Stimulated activated CD4-positive, alpha-beta T cell treated with anti-CD3 and anti-CD28 coated beads, Interleukin-4, amount 100 ng/mL, for 1 hour (primary cell): ENCODE results near the gene GFRA1.

Source experiments
- DNase-seq: peaks from one replicate; pipeline ENCODE4 v3.0.0-alpha.2; 2020

The GFRA1 gene

DNA sequence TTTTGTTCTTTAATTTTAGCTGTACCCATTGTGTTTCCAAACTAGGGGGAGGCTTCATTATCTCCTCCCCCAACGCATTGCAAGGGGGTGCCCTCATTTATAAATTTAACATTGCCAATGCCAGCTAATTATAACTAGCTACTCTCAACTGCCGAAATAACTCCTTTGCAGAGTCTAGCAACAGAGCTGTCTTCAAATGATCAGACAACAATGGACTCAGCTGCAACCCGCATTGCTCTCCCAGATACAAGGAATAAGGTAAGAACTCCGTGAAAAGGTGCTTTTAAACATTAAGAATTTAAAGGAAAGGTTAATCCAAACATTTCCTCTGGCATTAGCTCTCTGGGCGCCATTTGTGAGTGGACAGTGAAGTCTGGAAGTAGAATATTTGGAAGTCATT, 116.2 kb downstream of the GFRA1 start:
- no peak for DNase-seq

DNA sequence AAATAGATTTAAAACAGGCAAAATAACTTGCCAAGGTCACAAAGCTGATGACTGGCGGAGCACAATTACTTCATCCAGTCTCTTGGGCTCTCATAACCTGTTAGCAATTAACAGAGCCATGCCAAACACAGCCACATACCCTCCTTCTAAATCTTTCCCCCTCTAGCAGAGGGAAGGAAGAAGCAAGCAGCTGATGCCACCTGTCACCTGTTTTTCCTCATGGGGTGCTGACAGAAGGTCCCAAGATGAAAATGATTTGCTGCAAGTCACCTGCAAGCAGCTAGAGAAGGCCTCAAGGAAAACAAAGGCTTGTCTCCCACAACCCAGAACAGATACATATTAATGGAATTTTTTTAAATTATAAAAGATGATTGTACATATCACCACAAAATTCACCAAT, 117.8 kb downstream of the GFRA1 start:
- no peak for DNase-seq

DNA sequence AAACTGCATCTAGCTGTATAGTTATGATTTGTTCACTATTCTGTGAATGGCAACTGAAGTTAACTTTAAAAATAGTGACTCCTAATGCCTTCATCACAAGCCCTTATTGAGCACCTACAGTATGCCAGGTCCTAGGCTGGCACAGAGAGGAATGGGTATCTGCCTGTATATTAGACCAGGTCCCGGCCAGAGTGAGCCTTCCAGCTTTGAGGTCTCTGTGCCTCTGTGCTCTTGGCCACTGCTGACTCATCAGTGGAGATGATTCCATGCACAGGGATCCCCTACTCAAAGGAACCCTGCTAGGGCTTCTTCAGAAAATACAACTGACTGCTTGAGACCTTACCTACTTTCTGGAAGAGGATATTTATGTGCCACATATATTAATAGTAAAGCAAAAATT, 118.4 kb downstream of the GFRA1 start:
- no peak for DNase-seq

DNA sequence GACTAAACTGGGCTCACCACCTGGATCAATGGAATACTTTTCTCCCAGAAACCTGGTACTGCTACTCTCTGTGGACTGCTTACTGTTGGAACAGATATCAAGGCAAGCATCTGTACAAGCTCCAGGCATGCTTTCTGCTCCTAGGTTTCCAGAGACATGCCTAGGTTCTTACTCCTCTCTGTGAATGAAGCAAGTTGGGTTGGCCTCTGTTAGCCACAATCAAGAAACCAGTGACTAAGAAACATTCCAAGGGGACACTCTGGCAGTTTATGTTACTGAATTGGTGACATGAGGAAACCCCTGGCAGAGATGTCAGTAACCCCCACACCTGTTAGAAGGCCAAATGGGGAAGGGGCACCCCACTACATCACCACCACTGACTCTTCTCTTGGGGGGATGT, 121.9 kb downstream of the GFRA1 start:
- DNase-seq, result no peak

DNA sequence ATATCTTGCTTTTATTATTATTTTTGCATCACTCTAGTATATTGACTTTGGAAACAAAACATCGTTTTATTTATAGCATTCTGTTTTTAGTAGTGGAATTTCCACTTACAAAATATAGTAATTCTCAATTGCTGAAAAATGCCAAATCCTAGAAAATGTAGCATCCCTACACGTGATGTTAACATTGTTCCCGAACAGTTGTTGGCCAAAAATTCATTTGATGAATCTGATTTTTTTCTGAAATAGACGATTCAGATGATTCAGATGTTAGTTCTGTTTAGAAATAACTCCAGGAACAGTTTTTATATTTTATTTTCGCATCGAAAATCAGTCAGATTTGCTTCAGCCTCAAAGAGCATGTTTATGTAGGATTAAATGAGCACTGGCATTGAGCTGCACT, 122.4 kb downstream of the GFRA1 start:
- DNase-seq, result no peak

DNA sequence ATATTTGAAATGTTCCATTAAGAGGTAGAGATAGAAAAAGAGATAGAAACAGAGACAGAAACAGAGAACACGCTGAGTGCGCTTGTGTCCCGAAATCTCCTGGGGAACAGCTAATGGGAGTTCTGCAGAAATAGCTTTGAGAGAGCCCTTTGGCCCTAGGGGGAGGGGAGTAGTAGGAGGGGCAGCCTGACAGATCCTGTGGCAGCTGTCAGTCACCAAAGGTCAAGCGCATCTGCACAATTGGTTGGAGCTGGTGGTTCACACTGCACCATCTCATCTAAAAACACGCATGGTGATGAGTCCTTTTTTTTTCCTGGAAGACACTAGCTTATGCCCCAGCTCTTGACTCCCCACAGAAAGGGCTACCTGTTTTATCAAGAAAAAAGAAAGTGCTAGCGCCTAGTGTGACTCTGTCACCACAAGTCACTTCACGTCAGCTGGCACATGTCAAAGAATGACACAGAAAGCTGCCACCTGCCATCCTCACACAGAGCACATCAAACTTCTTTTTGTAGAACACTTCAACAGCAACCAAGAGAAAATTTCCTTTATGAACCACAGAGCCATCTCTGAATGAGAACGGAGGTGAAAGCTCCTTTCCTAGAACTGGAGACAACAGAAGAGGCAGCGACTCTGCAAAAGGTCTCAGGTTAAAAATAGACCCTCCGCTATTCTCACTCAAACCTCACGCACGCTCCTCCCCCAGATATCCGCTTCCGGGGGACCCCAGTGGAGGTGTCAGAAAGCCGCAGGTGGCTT, 125.7 kb downstream of the GFRA1 start:
- DNase-seq, result no peak

DNA sequence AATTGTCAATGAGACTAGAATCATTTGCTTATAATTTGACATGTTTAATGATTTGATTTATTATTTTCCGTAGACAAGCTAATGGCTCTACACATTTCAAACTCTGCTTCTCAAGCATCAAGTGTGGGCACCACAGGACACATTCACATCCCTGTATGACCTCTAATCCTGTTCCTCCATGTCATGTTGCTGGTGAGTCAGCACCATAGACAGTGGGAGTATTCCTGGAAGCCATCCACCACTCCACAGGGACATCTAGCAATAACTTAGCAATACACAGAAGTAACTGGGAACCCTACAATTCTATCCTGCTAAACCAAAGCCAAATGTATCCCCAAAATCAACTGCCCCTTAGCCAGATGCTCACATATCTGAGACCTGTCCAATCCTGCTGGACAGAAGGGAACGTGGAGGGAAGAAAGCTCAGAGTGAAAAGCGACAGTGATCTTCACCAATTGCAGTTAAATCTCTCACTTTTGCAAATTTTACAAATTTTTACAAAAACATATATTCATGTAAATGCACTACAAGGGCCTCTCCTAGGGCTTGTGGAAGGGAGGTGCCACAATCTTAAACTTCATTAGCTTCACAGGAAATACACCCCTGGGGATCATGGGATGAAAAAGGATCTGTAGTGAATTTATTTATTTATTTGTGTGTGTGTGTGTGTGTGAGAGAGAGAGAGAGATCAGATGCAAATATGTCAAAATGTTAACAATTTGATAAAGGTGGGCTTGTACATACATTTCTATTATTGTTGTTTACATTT, 126.5 kb downstream of the GFRA1 start:
- no peak for DNase-seq

DNA sequence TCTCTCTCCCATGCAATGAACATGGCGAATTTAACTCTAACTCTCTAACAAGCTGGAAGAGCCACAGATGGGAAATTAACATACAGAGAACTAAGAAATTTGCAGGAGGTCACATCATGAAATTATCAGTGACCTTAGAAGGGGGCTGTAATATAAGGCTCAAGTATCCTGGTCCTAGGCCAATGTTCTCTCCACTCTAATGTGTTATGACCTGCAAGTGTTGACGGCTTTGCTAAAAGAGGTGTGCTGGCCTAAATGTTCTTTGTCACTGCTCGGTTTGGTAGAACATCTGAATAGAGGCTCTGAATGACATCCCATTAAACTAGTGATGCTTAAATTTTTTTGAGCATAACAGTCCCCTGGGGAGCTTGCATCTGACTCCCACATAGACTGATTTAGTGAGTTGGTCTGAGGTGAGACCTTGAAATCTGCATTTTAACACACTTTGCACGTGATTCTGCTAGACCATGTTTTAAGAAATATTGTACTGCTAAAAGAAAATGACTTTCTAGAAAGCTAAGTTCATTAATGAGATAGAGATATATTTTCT, 129.3 kb downstream of the GFRA1 start:
- DNase-seq, result no peak

DNA sequence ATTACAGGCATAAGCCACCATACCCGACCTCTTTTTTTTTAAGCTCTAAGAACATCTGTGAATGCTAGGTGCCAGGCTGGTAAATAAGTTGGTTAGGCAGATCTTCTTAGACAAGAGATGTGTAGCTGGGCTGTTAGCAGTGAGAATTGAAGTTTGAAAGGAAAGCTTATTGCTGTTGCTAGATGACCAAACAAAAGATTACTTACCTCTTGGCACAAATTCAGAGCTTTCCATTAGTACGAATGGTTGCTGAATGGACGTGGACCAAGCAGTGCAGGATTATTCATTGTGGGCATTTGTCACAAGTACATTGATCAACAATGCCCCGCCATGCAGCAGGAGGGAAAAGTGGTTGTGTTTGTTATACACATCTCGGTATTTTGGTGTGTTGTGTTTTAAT, 131.2 kb downstream of the GFRA1 start:
- no peak for DNase-seq

DNA sequence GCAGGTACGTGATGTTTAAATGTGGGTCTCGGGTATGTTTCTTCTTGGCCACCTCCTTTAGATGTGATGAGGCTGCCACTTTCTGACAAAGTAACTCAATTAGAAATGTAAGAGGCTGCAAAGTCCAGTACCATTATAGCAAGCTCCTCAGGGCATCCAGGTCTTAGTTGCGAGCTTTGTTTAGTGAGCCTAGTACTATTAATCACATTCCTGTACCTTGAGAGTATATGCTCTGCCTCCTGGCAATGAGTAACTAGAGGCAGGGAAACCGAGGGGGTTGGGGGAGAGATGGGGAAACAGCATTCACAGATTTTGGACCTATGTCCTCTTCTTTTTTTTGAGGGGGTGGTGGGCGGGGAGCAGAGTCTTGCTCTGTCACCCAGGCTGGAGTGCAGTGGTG, 131.8 kb downstream of the GFRA1 start:
- DNase-seq, result no peak

DNA sequence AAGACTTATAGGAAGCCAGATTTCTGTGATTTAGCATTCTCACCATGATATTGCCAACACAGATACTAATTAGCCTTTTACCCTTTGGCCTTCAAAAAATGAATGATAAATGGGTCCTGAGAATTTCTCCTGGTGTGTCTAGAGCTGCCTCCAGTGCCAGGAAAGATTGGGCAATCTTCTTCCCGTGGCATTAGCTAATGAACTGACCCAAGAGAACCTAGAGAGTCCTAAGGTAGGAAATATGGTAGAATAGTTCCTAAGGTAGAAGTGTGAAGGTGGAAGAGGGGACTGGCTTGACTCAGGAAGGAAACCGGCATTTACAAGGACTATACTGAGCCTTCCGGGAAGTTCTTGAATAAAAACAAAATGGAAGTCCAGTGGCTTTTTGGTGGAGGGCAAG, 133.1 kb downstream of the GFRA1 start:
- DNase-seq, result no peak

DNA sequence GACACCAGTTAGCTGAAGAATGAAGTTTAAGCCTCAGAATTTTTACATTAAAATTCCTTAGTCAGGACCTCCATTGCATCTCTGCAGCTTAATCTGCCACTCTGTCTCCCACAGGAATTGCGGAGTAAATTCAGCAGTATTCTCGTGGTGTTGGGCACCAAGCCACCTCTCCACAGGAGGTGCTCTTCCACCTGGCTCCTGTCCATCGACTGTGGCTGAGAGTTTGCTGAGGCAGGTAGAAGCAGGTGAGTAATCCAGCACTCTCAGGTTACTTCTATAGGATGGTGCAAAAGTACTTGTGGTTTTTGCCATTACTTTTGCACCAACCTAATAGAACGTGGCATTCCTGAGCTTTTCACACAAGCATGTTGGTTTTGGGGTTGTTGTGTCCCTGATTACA, 134.1 kb downstream of the GFRA1 start:
- no peak for DNase-seq

DNA sequence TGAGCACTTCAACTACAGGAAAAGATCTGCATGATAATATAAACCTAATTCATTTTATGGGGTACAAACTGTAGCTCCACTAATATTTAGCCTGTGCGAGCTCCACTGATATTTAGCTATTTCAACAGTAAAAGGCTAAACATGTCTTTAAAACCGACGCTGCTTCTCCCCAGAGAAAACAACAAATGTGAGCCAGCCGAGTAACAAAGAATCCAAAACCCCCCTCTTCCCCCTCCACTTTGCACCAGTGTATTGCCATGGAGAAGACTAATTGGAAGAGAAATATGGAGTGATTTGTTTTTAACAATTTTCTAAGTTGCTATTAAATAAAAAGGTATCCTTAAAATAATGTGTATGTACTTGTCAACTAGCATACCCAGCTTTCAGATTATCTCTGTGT, 136.7 kb downstream of the GFRA1 start:
- DNase-seq, result no peak

DNA sequence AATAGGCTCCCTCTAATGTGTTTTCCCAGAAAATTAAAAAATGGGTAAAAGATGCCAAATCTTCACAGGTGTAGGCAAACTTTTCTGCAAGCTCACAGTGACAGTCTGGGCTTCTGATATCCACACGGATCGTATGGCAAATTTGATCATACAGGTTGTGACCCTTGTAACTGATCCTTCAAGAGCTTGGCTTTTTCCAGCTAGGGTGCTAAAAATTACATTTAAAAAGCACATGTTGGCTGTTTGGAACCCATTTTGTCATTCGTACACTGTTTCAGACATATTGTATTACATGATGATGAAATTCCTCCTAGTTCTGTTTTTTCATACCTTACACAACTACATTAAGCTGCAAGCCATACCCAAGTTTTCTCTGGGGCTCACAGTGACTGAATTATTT, 138.7 kb downstream of the GFRA1 start:
- DNase-seq, result no peak

DNA sequence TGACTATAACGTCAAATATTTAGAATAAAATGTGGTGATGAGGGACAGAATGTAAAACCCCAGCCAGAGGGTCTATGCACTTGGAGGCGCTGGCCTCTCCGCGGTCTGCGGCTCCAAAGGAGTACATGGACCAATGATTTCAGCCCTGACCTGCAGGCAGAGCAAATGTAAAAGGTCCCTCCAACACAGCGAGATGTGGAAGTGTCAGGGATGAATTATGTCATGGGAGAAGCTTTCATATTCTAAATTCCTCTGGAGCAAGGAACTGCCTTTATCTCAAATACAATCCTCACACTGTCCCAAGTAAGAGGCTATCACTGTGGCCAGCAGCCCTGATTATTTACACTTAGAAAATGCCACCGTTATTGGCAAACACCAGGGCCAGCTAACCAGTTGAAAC, 139.4 kb downstream of the GFRA1 start:
- no peak for DNase-seq

DNA sequence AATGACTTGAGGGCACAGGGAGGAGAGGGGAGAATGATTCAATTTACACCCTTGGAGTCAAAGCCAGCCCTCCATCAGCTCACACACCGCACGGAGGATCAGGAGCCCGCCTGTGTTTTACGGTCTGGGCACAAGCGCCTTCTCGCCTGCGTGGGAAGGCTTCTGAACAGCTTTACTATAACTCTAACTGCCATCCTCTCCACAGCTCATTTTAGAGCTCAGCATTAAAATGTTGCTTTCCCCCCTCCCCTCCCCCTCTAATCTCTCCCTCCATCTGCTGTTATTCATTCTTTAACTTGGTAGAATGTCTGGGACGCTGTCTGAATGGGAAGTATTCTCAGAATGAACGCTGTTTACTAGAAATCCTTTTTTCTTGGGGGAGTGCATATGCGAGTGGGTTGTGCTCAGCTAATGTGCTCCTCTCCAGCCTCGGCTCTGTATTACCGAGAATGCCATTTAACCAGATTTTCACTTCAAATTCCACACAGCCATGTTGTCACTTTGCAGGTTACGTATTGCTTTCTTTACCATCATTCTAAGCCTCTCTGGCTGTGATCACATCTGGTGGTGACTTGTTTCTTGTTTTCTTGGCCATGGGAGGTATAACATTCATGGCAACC, 140.1 kb downstream of the GFRA1 start:
- no peak for DNase-seq

DNA sequence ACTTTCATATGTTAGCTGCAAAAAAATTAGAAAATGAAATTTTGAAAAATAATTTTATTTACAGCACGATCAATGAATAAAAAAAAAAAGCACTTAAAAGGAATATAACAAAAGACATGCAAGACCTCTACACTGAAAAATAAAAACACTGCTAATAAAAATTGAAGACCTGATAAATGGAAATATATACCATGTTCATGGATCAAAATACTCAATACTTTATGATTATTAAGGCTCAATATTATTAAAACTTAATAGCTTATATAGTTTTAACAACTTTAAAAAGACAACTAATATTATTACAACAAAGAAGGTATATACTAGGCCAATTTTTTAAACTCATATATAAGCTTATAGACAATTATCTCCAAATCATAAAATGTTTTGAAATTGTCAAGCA, 143.0 kb downstream of the GFRA1 start:
- DNase-seq, result no peak

DNA sequence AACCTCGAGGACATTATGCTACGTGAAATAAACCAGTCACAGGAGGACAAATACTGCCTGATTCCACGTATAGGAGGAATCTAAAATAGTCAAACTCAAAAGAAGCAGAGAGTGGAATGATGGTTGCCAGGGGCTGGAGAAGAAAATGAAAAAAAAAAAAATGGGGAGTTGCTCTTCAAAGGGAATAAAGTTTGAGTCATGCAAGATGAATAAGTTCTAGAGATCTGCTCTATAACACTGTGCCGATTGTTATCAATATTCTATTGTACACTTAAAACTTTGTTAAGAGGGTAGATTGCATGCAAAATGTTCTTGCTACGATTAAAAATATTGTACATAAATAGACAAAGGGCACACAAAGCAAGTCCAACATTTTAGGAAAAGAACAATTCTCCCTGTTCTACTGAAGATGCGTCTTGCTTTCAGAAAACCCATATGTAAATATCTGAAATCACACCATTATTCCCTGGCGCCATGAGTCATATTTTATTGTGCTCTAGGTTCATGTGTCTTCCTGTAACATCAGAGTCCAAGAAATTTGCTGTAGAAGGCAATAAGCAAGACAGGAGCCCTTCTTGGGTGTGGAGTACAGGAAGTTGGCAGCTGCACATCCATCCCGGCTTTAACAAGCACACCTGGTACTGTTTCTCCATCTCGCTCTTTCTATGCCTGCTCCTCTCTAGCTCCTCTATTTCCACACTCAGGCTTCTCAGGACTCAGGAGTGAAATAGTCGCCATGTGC, 145.9 kb downstream of the GFRA1 start:
- no peak for DNase-seq

DNA sequence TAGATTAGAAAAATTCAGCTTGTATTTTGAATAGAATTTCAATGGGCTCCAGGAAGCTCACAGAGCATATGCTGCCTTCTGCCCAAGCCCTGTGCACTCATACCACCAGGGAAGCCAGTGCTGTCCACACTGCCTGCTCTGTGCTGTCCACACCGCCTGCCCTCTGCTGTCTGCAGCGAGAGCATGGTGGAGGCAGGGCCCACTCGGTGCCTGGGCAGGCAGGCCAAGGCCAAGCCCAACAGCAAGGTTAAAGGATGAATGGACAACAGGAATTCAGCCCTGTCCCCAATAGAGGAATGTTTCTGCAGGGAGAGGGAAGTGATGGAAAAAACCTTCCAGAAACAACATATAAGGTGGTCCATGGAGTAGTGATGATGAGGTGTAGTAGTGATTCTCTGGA, 146.8 kb downstream of the GFRA1 start:
- no peak for DNase-seq

DNA sequence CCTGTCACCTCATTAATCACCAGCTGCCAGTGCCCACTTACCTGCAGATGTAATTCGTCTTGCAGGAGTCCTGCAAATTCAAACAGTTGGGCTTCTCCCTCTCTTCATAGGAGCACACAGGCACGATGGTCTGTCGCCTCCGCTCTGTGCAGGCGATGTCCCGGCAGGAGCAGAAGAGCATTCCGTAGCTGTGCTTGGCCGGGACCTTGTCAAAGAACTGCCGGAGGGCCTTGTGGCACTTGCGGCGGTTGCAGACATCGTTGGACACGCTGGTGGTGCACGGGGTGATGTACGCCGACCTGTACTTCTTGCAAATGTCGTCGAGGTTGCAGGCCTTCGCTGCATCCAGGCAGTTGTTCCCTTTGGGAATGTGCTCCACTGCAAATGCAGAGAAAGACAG, 147.8 kb downstream of the GFRA1 start:
- DNase-seq, result no peak

DNA sequence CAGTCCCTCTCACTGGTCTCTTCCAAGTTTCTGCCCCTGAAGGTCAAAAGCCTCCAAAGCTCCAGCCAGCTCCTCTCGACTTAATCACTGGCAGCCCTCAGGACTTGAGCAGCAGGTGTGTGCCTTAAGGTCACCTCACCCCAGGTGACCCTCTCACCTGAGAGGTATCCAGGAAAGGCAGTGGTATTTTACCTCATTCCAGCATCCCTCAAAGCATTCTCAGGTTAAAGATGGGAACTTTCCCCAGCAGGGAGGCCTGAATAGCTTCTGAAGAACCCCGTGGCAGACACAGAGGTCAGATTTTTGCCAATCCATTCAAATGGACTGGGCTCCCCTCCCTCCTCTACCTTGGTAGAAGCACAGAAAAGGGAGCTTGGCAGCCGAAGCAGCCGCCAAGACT, 148.2 kb downstream of the GFRA1 start:
- DNase-seq, result no peak

DNA sequence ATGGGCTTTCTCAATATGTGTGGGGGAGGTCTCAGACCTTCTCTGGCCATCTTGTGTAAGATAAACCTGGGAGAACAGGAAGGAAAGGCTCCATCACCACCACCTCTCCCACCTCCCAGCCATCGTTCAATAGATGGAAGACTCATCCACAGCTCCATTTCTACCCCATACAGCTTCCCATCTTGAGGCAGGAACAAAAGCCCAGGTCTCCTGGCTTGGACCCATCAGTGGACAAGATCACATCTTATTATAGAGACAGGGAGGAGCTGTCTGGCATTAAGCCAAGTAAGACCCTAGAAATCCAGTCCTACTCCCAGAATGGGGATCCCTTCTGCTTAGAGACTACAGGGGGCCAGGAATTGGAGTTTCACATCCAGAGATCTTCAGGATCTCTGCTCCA, 150.3 kb downstream of the GFRA1 start:
- no peak for DNase-seq
